Measurements from ENCODE around the gene LIPE. TPM values are rescaled to one million over a fixed set of nuclear protein-coding genes. Genes with fewer than 3 reads are reported as not detected.

Gene LIPE
- polyA plus RNA-seq, 1 donor (not counting 4 experiments of a cell fraction or from before 2014, with no cell fraction given), result 6.1 TPM

GRCh38 chr19:42388851-42389489 is 38.2 kb downstream of the LIPE start:
- Histone ChIP-seq H3K27me3 (ENCODE audit: control insufficient read depth, extremely low read depth, insufficient read depth, low read length) (peaks cover 30% of the 10 kb centered on the region), H3K36me3 (ENCODE audit: control insufficient read depth in 2 of 2, extremely low read depth in 1 of 2, insufficient read depth in 2 of 2, low read length in 2 of 2) (no peaks in the 10 kb centered on the region), H3K9me3 (ENCODE audit: control insufficient read depth, low read depth, low read length) (no peaks in the 10 kb centered on the region), H3K27ac (ENCODE audit: control insufficient read depth, insufficient read depth, low read length) (no peak overlapping the region), H3K9ac (ENCODE audit: control insufficient read depth, extremely low read depth, insufficient read depth, low read length) (no peak overlapping the region), H4K20me1 (ENCODE audit: control insufficient read depth, extremely low read depth, insufficient read depth, low read length) (no peaks in the 10 kb centered on the region), H3K79me2 (ENCODE audit: control insufficient read depth, insufficient read depth, low read length) (no peaks in the 10 kb centered on the region), H3K4me3 (ENCODE audit: control insufficient read depth in 2 of 3, extremely low read depth in 1 of 3, insufficient read depth in 2 of 3, low read depth in 1 of 3, low read length in 3 of 3) (no peak overlapping the region), H2AFZ (ENCODE audit: control insufficient read depth, low read length) (no peak overlapping the region), H3K9me1 (ENCODE audit: control insufficient read depth, extremely low read depth, insufficient read depth, low read length) (no peaks in the 10 kb centered on the region), H3K4me2 (ENCODE audit: control insufficient read depth, extremely low read depth, insufficient read depth, low read depth, low read length) (no peak overlapping the region), H3K4me1 (ENCODE audit: control insufficient read depth, extremely low read depth, insufficient read depth, low read length) (peaks cover 6% of the 10 kb centered on the region)
- DNase-seq (ENCODE audit: low read depth, low spot score) (no peak), FAIRE-seq (no peak)
- dilution Hi-C loops (cut with MboI; ENCODE audit: extremely low pct_ligation_motif_present, low sequenced_read_pairs), result no loop called here
- TF ChIP-seq, protein P1, sequence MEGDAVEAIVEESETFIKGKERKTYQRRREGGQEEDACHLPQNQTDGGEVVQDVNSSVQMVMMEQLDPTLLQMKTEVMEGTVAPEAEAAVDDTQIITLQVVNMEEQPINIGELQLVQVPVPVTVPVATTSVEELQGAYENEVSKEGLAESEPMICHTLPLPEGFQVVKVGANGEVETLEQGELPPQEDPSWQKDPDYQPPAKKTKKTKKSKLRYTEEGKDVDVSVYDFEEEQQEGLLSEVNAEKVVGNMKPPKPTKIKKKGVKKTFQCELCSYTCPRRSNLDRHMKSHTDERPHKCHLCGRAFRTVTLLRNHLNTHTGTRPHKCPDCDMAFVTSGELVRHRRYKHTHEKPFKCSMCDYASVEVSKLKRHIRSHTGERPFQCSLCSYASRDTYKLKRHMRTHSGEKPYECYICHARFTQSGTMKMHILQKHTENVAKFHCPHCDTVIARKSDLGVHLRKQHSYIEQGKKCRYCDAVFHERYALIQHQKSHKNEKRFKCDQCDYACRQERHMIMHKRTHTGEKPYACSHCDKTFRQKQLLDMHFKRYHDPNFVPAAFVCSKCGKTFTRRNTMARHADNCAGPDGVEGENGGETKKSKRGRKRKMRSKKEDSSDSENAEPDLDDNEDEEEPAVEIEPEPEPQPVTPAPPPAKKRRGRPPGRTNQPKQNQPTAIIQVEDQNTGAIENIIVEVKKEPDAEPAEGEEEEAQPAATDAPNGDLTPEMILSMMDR (optimal IDR thresholded peaks at IDR 0.05 in 1 of 3, IDR thresholded peaks at IDR 0.05 in 1 of 3, conservative IDR thresholded peaks at IDR 0.05 in 1 of 3; ENCODE audit: extremely low read depth in 1 of 3, insufficient read depth in 2 of 3, low read length in 3 of 3), result no peak
- no peak for TF ChIP-seq EZH2 (IDR thresholded peaks at IDR 0.05; ENCODE audit: low read length)

DNA sequence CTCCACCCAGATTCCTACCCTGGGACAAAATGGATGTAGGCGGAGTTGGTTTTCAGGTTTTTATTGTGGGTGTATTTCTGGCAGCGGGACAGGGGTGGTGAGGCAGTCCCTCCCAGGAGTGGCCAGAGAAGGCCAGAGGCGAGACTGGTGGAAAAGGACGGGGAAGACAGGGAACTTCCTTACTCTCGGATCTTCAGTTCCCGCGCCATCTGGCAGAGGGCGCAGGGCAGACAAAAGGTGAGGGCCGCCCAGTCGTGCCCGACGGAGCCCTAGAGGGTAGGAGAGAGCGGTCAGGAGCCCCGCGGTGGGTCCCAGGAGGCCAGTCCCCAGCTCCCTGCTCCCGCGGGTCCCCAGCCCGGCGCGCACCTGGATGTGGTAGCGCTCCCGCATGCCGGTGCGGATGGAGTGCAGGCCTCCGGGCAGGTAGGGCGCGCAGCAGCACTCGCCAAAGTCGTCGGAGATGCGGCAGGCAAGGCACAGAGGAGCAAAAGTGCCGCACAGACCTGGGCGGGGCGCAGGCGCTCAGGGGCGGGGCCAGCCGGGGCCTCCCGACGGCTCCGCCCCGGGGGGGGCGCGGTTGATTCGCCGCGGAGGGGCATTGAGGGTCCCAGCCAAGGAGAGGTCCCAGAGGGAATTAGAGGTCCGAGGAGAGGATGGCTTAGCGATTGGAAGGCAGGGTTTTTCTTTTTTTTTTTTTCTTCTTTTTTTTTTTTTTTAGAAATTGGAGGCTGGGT is 40.0 kb downstream of the LIPE start:
- no peak for TF ChIP-seq EZH2 (IDR thresholded peaks at IDR 0.05; ENCODE audit: low read length)
- TF ChIP-seq, protein P1 (optimal IDR thresholded peaks at IDR 0.05 in 1 of 3, IDR thresholded peaks at IDR 0.05 in 1 of 3, conservative IDR thresholded peaks at IDR 0.05 in 1 of 3; ENCODE audit: extremely low read depth in 1 of 3, insufficient read depth in 2 of 3, low read length in 3 of 3), result peak; percentile 60 to 66 (median 61)
- Histone ChIP-seq H3K9me3 (ENCODE audit: control insufficient read depth, low read depth, low read length) (no peaks in the 10 kb centered on the region), H3K9ac (ENCODE audit: control insufficient read depth, extremely low read depth, insufficient read depth, low read length) (peak overlapping the region; percentile 65), H3K79me2 (ENCODE audit: control insufficient read depth, insufficient read depth, low read length) (no peaks in the 10 kb centered on the region), H3K4me1 (ENCODE audit: control insufficient read depth, extremely low read depth, insufficient read depth, low read length) (peaks cover 6% of the 10 kb centered on the region), H2AFZ (ENCODE audit: control insufficient read depth, low read length) (peak overlapping the region; percentile 82), H3K4me3 (ENCODE audit: control insufficient read depth in 2 of 3, extremely low read depth in 1 of 3, insufficient read depth in 2 of 3, low read depth in 1 of 3, low read length in 3 of 3) (peak overlapping the region; percentile 40 to 69 (median 62)), H3K27me3 (ENCODE audit: control insufficient read depth, extremely low read depth, insufficient read depth, low read length) (peaks cover 29% of the 10 kb centered on the region), H3K36me3 (ENCODE audit: control insufficient read depth in 2 of 2, extremely low read depth in 1 of 2, insufficient read depth in 2 of 2, low read length in 2 of 2) (no peaks in the 10 kb centered on the region), H3K4me2 (ENCODE audit: control insufficient read depth, extremely low read depth, insufficient read depth, low read depth, low read length) (peak overlapping the region; percentile 72), H3K27ac (ENCODE audit: control insufficient read depth, insufficient read depth, low read length) (no peak overlapping the region), H4K20me1 (ENCODE audit: control insufficient read depth, extremely low read depth, insufficient read depth, low read length) (no peaks in the 10 kb centered on the region), H3K9me1 (ENCODE audit: control insufficient read depth, extremely low read depth, insufficient read depth, low read length) (no peaks in the 10 kb centered on the region)
- FAIRE-seq (no peak), DNase-seq (ENCODE audit: low read depth, low spot score) (no peak)
- dilution Hi-C loops (cut with MboI; ENCODE audit: extremely low pct_ligation_motif_present, low sequenced_read_pairs), result no loop called here

Measured in keratinocyte (primary cell).